Thymus (tissue), 11 donors: ENCODE measurements around the gene XKR3. TPM values are rescaled to one million over a fixed set of nuclear protein-coding genes. Genes with fewer than 3 reads are reported as not detected.
"Not testable (repeated sequence)": the region's sequence is repeated elsewhere in the genome, so short reads cannot be mapped to it uniquely, and the experiment has no call there.

Experiments used
- DNase-seq, 9 donors: peaks; one replicate each; pipeline ENCODE4 v3.0.0-alpha.2; 2013; ENCODE audit warnings: low spot score in 9 of 9, low read depth in 6 of 9, missing footprints in 1 of 9
- H3K27ac ChIP-seq, 2 donors: one replicate each; pipeline ENCODE4 v1.5.1; 2013; ENCODE audit warnings: control low read depth in 1 of 2, low read depth in 1 of 2, low read length in 1 of 2, mild to moderate bottlenecking in 1 of 2, moderate library complexity in 1 of 2
- H3K27me3 ChIP-seq, 2 donors: one replicate each; pipeline ENCODE4 v1.5.1; 2013; ENCODE audit warnings: low read length in 1 of 2; ENCODE audit not compliant: control insufficient read depth in 2 of 2, insufficient read depth in 1 of 2
- H3K36me3 ChIP-seq, 2 donors: one replicate each; pipeline ENCODE4 v1.5.1; 2013; ENCODE audit warnings: low read length in 1 of 2, mild to moderate bottlenecking in 1 of 2, moderate library complexity in 1 of 2; ENCODE audit not compliant: control insufficient read depth in 2 of 2, insufficient read depth in 2 of 2
- H3K4me1 ChIP-seq, 2 donors: one replicate each; pipeline ENCODE4 v1.5.1; 2013; ENCODE audit warnings: low read length in 2 of 2; ENCODE audit not compliant: control insufficient read depth in 2 of 2, insufficient read depth in 2 of 2
- H3K4me3 ChIP-seq, 2 donors: one replicate each; pipeline ENCODE4 v1.5.1; 2013; ENCODE audit warnings: low read length in 2 of 2, control low read depth in 1 of 2, mild to moderate bottlenecking in 1 of 2
- H3K9me3 ChIP-seq, 2 donors: one replicate each; pipeline ENCODE4 v1.5.1; 2013; ENCODE audit warnings: low read length in 1 of 2, mild to moderate bottlenecking in 1 of 2; ENCODE audit not compliant: control insufficient read depth in 2 of 2, insufficient read depth in 1 of 2
- WGBS: extraction: QIAGEN DNeasy Blood & Tissue Kit; methylation state at CpG from one replicate; pipeline ENCODE4 v1.1.7; 2013; 5-methylcytosine and 5-hydroxymethylcytosine counted together
- polyA plus RNA-seq: library from polyadenylated mRNA; stranded (reverse); fragments of 200-250 nt; gene quantifications from one replicate; pipeline ENCODE4 v1.2.3, GENCODE V29; 2013
- total RNA-seq: library from RNA; stranded (reverse); fragments of 120-200 nt; gene quantifications from one replicate; pipeline ENCODE4 v1.2.4, GENCODE V29; 2013
- donor health status: healthy.

The XKR3 gene
- total and polyA plus RNA-seq, 2 donors, result 0.05 to 0.16 TPM

- Histone ChIP-seq H3K4me1 (no peaks in the 10 kb centered on the region), H3K36me3 (no peaks in the 10 kb centered on the region), H3K27ac (no peak overlapping the region), H3K4me3 (no peak overlapping the region), H3K27me3 (no peaks in the 10 kb centered on the region), H3K9me3 (no peaks in the 10 kb centered on the region)
- WGBS, result 2% methylated on average over 2 of the region's 2 CpGs
- peak in 2 of 9 donors; percentile 1 to 28 for DNase-seq
Measured at GRCh38 chr22:16774911-16775500, 50.2 kb downstream of the XKR3 start.

- WGBS, result 94% methylated on average over 4 of the region's 4 CpGs
- not testable (repeated sequence) for H3K9me3 ChIP-seq, H3K27ac ChIP-seq, H3K4me3 ChIP-seq, H3K4me1 ChIP-seq, H3K36me3 ChIP-seq, DNase-seq, H3K27me3 ChIP-seq
Measured at GRCh38 chr22:16771569-16771968, 53.6 kb downstream of the XKR3 start.

- DNase-seq, result not testable (repeated sequence)
- 53% methylated on average over 2 of the region's 2 CpGs for WGBS
Measured at GRCh38 chr22:16767927-16768326, 57.3 kb downstream of the XKR3 start.

GRCh38 chr22:16762224-16762623 is 63.0 kb downstream of the XKR3 start:
- 70% methylated on average over 2 of the region's 2 CpGs for WGBS

More at GRCh38 chr22:16767927-16768326, 57.3 kb downstream of the XKR3 start:
- not testable (repeated sequence) for H3K4me1 ChIP-seq, H3K27me3 ChIP-seq, H3K4me3 ChIP-seq, H3K9me3 ChIP-seq, H3K36me3 ChIP-seq, H3K27ac ChIP-seq

GRCh38 chr22:16760416-16760815 is 64.8 kb downstream of the XKR3 start:
- not testable (repeated sequence) for H3K4me3 ChIP-seq, H3K36me3 ChIP-seq, DNase-seq, H3K4me1 ChIP-seq, H3K9me3 ChIP-seq, H3K27ac ChIP-seq, H3K27me3 ChIP-seq
- 85% methylated on average over 4 of the region's 4 CpGs for WGBS

More at GRCh38 chr22:16762224-16762623, 63.0 kb downstream of the XKR3 start:
- not testable (repeated sequence) for H3K9me3 ChIP-seq, H3K36me3 ChIP-seq, H3K4me3 ChIP-seq, DNase-seq, H3K27ac ChIP-seq, H3K4me1 ChIP-seq, H3K27me3 ChIP-seq

GRCh38 chr22:16749282-16749681 is 75.9 kb downstream of the XKR3 start:
- 74% methylated on average over 4 of the region's 4 CpGs for WGBS

GRCh38 chr22:16748160-16748929 is 76.9 kb downstream of the XKR3 start:
- WGBS, result 92% methylated on average over 44 of the region's 45 CpGs
- H3K4me3 ChIP-seq, H3K27ac ChIP-seq, H3K4me1 ChIP-seq, DNase-seq, H3K36me3 ChIP-seq, H3K9me3 ChIP-seq, H3K27me3 ChIP-seq: not testable (repeated sequence)

More at GRCh38 chr22:16749282-16749681, 75.9 kb downstream of the XKR3 start:
- not testable (repeated sequence) for H3K4me1 ChIP-seq, H3K9me3 ChIP-seq, H3K27me3 ChIP-seq, H3K27ac ChIP-seq, DNase-seq, H3K4me3 ChIP-seq, H3K36me3 ChIP-seq

GRCh38 chr22:16747266-16748159 is 77.7 kb downstream of the XKR3 start:
- not testable (repeated sequence) for H3K27me3 ChIP-seq, H3K4me3 ChIP-seq, H3K36me3 ChIP-seq, H3K9me3 ChIP-seq, H3K4me1 ChIP-seq, H3K27ac ChIP-seq, DNase-seq
- WGBS, result 95% methylated on average over 21 of the region's 21 CpGs

- H3K27me3 ChIP-seq, H3K4me3 ChIP-seq, DNase-seq, H3K36me3 ChIP-seq, H3K4me1 ChIP-seq, H3K27ac ChIP-seq, H3K9me3 ChIP-seq: not testable (repeated sequence)
- WGBS, result 85% methylated on average over 1 of the region's 1 CpG
Measured at GRCh38 chr22:16734271-16734670, 90.9 kb downstream of the XKR3 start.
